Measurements from ENCODE around the gene ERGIC2.

- TF ChIP-seq UBTF (CRISPR knock-in tag; IDR thresholded peaks at IDR 0.05) (no peak), CEBPB (IDR thresholded peaks at IDR 0.05; ENCODE audit: borderline replicate concordance, low read depth, low read length) (no peak), CTCF (CRISPR knock-in tag; IDR thresholded peaks at IDR 0.05) (no peak), ZNF160 (CRISPR knock-in tag; IDR thresholded peaks at IDR 0.05) (no peak), SSRP1 (CRISPR knock-in tag; IDR thresholded peaks at IDR 0.05) (no peak), MAFK (conservative IDR thresholded peaks at IDR 0.05 in 1 of 2, IDR thresholded peaks at IDR 0.05 in 1 of 2; ENCODE audit: low read length in 2 of 2) (no peak), ZNF335 (CRISPR knock-in tag; IDR thresholded peaks at IDR 0.05) (no peak), REST (IDR thresholded peaks at IDR 0.05; ENCODE audit: borderline replicate concordance in 1 of 2, low read depth in 1 of 2, low read length in 2 of 2) (no peak)
These were observed 49.2 kb upstream of the ERGIC2 start for GRCh38 chr12:29429999-29430715.

Data from HepG2 (cell line).